ENCODE results near the gene TM9SF3. TPM values are rescaled to one million over a fixed set of nuclear protein-coding genes. Genes with fewer than 3 reads are reported as not detected.

The TM9SF3 gene
- total RNA-seq, 4 donors from 2014 or later: 27.5 to 32.4 (median 31.0) TPM

DNA sequence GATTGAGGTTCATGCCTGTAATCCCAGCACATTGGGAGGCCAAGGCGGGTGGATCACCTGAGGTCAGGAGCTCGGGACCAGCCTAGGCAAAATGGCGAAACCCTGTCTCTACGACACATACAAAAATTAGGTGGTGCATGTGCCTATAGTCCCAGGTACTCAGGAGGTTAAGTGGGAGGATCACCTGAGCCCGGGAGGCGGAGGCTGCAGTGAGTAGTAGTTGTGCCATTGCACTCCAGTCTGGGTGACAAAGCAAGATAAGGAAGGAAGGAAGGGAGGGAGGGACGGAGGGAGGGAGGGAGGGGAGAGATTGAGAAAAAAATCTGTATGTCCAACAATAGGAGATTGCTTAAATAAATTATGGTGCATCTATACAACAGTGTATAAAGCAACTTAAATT, 86.3 kb downstream of the TM9SF3 start:
- no peaks in the 10 kb centered on the region for H3K36me3 ChIP-seq
- H3K4me3 ChIP-seq: no peak overlapping the region
- in situ Hi-C loops (cut with MboI; ENCODE audit: low sequenced_read_pairs in 4 of 4): loop anchor here in 1 of 4 donors (25.0 kb wide), 1 partner anchor 113 kb away; no protein-coding TSS in a partner anchor
- no peaks in the 10 kb centered on the region for H3K9me3 ChIP-seq
- intact Hi-C loops (cut with DNase I; ENCODE audit: low total_unique reads): no loop called here
- H3K4me1 ChIP-seq: no peaks in the 10 kb centered on the region
- TF ChIP-seq, protein P1, sequence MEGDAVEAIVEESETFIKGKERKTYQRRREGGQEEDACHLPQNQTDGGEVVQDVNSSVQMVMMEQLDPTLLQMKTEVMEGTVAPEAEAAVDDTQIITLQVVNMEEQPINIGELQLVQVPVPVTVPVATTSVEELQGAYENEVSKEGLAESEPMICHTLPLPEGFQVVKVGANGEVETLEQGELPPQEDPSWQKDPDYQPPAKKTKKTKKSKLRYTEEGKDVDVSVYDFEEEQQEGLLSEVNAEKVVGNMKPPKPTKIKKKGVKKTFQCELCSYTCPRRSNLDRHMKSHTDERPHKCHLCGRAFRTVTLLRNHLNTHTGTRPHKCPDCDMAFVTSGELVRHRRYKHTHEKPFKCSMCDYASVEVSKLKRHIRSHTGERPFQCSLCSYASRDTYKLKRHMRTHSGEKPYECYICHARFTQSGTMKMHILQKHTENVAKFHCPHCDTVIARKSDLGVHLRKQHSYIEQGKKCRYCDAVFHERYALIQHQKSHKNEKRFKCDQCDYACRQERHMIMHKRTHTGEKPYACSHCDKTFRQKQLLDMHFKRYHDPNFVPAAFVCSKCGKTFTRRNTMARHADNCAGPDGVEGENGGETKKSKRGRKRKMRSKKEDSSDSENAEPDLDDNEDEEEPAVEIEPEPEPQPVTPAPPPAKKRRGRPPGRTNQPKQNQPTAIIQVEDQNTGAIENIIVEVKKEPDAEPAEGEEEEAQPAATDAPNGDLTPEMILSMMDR (IDR thresholded peaks at IDR 0.05 in 4 of 5, conservative IDR thresholded peaks at IDR 0.05 in 1 of 5): no peak
- TF ChIP-seq POLR2A (IDR thresholded peaks at IDR 0.05): no peak
- ATAC-seq (no peak), DNase-seq (no peak)
- no peaks in the 10 kb centered on the region for H3K27me3 ChIP-seq
- no peak overlapping the region for H3K27ac ChIP-seq

DNA sequence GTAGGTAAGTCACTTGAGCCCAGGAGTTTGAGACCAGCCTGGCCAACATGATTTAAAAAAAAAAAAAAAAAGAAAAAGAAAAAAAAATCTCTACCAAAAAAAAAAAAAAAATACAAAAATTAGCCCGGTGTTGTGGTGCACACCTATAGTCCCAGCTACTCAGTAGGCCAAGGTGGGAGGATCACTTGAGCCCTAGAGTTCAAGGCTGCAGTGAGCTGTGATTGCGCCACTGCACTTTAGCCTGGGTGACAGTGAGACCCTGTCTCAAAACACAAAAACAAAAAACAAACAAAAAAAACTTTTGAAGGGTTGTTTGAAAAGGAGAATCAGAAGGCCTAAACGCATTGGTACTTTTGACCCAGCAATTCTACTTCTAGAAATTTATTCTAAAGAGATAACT, 86.8 kb downstream of the TM9SF3 start:
- in situ Hi-C loops (cut with MboI; ENCODE audit: low sequenced_read_pairs in 4 of 4): loop anchor here in 1 of 4 donors (25.0 kb wide), 1 partner anchor 113 kb away; no protein-coding TSS in a partner anchor
- Histone ChIP-seq H3K4me1 (no peaks in the 10 kb centered on the region), H3K9me3 (no peaks in the 10 kb centered on the region), H3K4me3 (no peak overlapping the region), H3K27me3 (no peaks in the 10 kb centered on the region), H3K36me3 (no peaks in the 10 kb centered on the region), H3K27ac (no peak overlapping the region)
- ATAC-seq (no peak), DNase-seq (no peak)
- no peak for TF ChIP-seq POLR2A (IDR thresholded peaks at IDR 0.05)
- TF ChIP-seq, protein P1 (IDR thresholded peaks at IDR 0.05 in 4 of 5, conservative IDR thresholded peaks at IDR 0.05 in 1 of 5): no peak
- intact Hi-C loops (cut with DNase I; ENCODE audit: low total_unique reads): no loop called here

DNA sequence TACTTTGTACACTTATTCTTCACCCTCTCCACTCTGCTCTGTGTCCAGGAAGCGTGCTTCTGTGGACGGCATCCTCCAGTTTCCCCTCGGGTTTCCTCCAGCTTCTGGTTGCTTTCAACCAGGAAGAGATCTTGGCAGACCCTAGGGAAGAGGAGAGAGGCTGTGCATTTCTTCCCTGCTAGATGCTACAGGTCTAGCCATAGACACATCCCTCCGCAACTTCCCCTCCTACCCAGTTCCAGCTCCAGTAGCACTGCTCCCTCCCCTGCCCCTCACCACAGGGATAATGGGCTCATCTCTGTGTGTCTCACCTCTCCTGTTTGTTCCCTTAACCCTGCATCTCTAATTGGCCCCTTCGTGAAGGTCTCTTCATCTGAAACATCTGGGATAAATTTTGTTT, 89.4 kb downstream of the TM9SF3 start:
- H3K27me3 ChIP-seq: no peaks in the 10 kb centered on the region
- no peaks in the 10 kb centered on the region for H3K4me1 ChIP-seq
- intact Hi-C loops (cut with DNase I; ENCODE audit: low total_unique reads): no loop called here
- TF ChIP-seq, protein P1 (IDR thresholded peaks at IDR 0.05 in 4 of 5, conservative IDR thresholded peaks at IDR 0.05 in 1 of 5): no peak
- no peak for TF ChIP-seq POLR2A (IDR thresholded peaks at IDR 0.05)
- H3K4me3 ChIP-seq: no peak overlapping the region
- no peak for ATAC-seq
- H3K9me3 ChIP-seq: no peaks in the 10 kb centered on the region
- H3K36me3 ChIP-seq: no peaks in the 10 kb centered on the region
- no peak for DNase-seq
- H3K27ac ChIP-seq: no peak overlapping the region
- in situ Hi-C loops (cut with MboI; ENCODE audit: low sequenced_read_pairs in 4 of 4): no loop called here

DNA sequence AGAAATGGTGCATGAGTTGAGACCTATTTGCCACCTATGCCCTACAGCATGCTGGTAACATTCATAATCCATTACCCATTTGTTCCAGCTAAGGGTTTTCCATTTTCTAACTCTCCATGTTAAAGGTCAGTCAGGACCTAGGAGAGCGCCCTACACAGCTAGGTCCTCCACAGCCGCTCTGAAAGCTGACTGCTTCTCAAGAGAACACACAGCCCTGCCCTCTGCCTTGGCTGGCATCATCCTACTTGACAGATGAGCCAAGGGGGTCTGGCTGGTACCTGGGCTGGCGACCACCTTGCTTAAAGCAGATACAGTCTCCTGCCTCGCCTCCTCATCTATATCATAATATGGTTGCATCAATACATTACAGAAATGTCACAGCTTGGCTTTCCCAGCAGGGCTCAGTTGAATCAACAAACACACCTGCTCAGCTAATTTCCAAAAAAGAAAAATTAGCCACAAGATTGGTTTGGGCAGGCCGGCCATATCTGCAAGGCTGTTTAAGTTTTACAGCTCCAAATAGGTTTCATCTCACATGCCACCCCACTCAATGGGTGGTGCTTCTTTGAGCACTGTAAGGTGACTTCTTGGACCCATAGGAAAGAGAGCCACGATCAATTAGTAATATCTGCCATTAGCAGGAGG, 90.4 kb downstream of the TM9SF3 start:
- TF ChIP-seq POLR2A (IDR thresholded peaks at IDR 0.05): no peak
- TF ChIP-seq, protein P1 (IDR thresholded peaks at IDR 0.05 in 4 of 5, conservative IDR thresholded peaks at IDR 0.05 in 1 of 5): no peak
- Histone ChIP-seq H3K27me3 (no peaks in the 10 kb centered on the region), H3K27ac (no peak overlapping the region), H3K4me3 (no peak overlapping the region), H3K9me3 (no peaks in the 10 kb centered on the region), H3K36me3 (no peaks in the 10 kb centered on the region), H3K4me1 (no peaks in the 10 kb centered on the region)
- in situ Hi-C loops (cut with MboI; ENCODE audit: low sequenced_read_pairs in 4 of 4): no loop called here
- ATAC-seq: no peak
- intact Hi-C loops (cut with DNase I; ENCODE audit: low total_unique reads): no loop called here
- DNase-seq: no peak

DNA sequence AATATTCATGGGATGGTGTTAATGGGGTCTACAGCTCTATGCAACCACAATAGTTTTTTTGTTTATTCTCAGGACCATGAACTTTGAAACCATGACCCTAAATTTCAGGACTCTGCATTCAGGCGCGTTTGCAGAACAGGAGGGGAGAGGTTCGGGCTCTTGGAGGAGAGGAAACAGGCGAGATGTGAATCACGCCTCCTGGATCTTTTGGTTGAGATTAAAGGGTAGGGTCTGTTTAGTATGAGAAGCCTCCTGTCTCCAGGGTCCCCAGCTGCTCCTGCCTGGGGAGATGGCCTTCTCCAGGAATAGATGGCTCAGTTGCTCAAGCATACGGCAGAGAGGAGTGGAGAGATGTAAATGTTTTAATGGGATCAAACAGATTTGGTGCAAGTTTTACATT, 91.3 kb downstream of the TM9SF3 start:
- Histone ChIP-seq H3K4me3 (no peak overlapping the region), H3K27ac (no peak overlapping the region), H3K4me1 (no peaks in the 10 kb centered on the region), H3K36me3 (no peaks in the 10 kb centered on the region), H3K27me3 (no peaks in the 10 kb centered on the region), H3K9me3 (no peaks in the 10 kb centered on the region)
- no peak for TF ChIP-seq POLR2A (IDR thresholded peaks at IDR 0.05)
- TF ChIP-seq, protein P1 (IDR thresholded peaks at IDR 0.05 in 4 of 5, conservative IDR thresholded peaks at IDR 0.05 in 1 of 5): no peak
- intact Hi-C loops (cut with DNase I; ENCODE audit: low total_unique reads) (no loop called here), in situ Hi-C loops (cut with MboI; ENCODE audit: low sequenced_read_pairs in 4 of 4) (no loop called here)
- no peak for DNase-seq
- ATAC-seq: no peak

Data from gastrocnemius medialis (tissue), 4 donors.